GM23338 (cell line): ENCODE measurements around the gene SLC25A30. TPM values are rescaled to one million over a fixed set of nuclear protein-coding genes. Genes with fewer than 3 reads are reported as not detected.

Experiments used
- ATAC-seq: fragments of 200-7000 bp; cut with Tn5 transposase; 3 replicates; pipeline ENCODE4 v1.9.1; 2020
- DNase-seq: peaks from one replicate; pipeline ENCODE4 v3.0.0-alpha.2; 2015; ENCODE audit warnings: low spot score
- H2AFZ ChIP-seq: fragments of 200-600 bp; sonication (generic); 2 replicates; pipeline ENCODE4 v1.8.0; 2016; ENCODE audit warnings: antibody characterized with exemption, mild to moderate bottlenecking, moderate library complexity
- H3F3A ChIP-seq: fragments of 200-600 bp; sonication (generic); replicated peaks from 2 replicates; pipeline ENCODE4 v1.8.0; 2017; ENCODE audit warnings: antibody characterized with exemption, mixed run types, low read depth
- H3K27ac ChIP-seq: fragments of 200-600 bp; sonication (generic); 2 replicates; pipeline ENCODE4 v1.6.1; 2016; ENCODE audit warnings: low read depth
- H3K27me3 ChIP-seq: fragments of 200-600 bp; sonication (generic); 2 replicates; pipeline ENCODE4 v1.8.0; 2016; ENCODE audit warnings: mild to moderate bottlenecking, mixed run types, moderate library complexity; ENCODE audit not compliant: insufficient read depth
- H3K36me3 ChIP-seq: fragments of 200-600 bp; sonication (generic); 2 replicates; pipeline ENCODE4 v1.8.0; 2016; ENCODE audit warnings: mild to moderate bottlenecking; ENCODE audit not compliant: insufficient read depth
- H3K4me1 ChIP-seq: fragments of 200-600 bp; sonication (generic); 2 replicates; pipeline ENCODE4 v1.8.0; 2016; ENCODE audit warnings: mild to moderate bottlenecking, moderate library complexity; ENCODE audit not compliant: insufficient read depth
- H3K4me2 ChIP-seq: fragments of 200-600 bp; sonication (generic); 2 replicates; pipeline ENCODE4 v1.7.1; 2017; ENCODE audit warnings: mixed run types
- H3K4me3 ChIP-seq: fragments of 200-600 bp; sonication (generic); 2 replicates; pipeline ENCODE4 v1.6.1; 2016; ENCODE audit warnings: mixed run types
- H3K79me2 ChIP-seq: fragments of 200-600 bp; sonication (generic); replicated peaks from 2 replicates; pipeline ENCODE4 v1.8.0; 2017; ENCODE audit warnings: mild to moderate bottlenecking; ENCODE audit not compliant: insufficient read depth
- H3K9me2 ChIP-seq: fragments of 200-600 bp; sonication (generic); 2 replicates; pipeline ENCODE4 v1.8.0; 2017; ENCODE audit not compliant: insufficient read depth
- H4K20me1 ChIP-seq: fragments of 200-600 bp; sonication (generic); replicated peaks from 2 replicates; pipeline ENCODE4 v1.8.0; 2017; ENCODE audit warnings: mild to moderate bottlenecking; ENCODE audit not compliant: insufficient read depth
- H3K27ac Mint-ChIP-seq: 2 replicates; pipeline ENCODE4 v1.8.0; 2020; ENCODE audit warnings: inconsistent platforms, mild to moderate bottlenecking, moderate library complexity, mixed read lengths
- H3K27me3 Mint-ChIP-seq: 3 replicates; pipeline ENCODE4 v1.8.0; 2022; ENCODE audit warnings: low read depth, mild to moderate bottlenecking, moderate library complexity, mixed read lengths, inconsistent platforms; ENCODE audit not compliant: insufficient read depth, poor library complexity
- H3K36me3 Mint-ChIP-seq: 3 replicates; pipeline ENCODE4 v1.8.0; 2021; ENCODE audit warnings: low read depth, mild to moderate bottlenecking, inconsistent platforms, moderate library complexity, mixed read lengths
- H3K4me1 Mint-ChIP-seq: 3 replicates; pipeline ENCODE4 v1.8.0; 2020; ENCODE audit warnings: mild to moderate bottlenecking, inconsistent platforms, mixed read lengths
- H3K4me3 Mint-ChIP-seq: 3 replicates; pipeline ENCODE4 v1.8.0; 2021; ENCODE audit warnings: moderate library complexity, mild to moderate bottlenecking, inconsistent platforms, mixed read lengths
- H3K9me3 Mint-ChIP-seq: 3 replicates; pipeline ENCODE4 v1.8.0; 2020; ENCODE audit warnings: moderate library complexity, mild to moderate bottlenecking, inconsistent platforms, mixed read lengths
- CREB1 ChIP-seq: fragments of 250-450 bp; sonication (Bioruptor Pico); IDR thresholded peaks from 2 replicates; pipeline ENCODE4 v1.5.0; 2020; ENCODE audit warnings: low read depth, mild to moderate bottlenecking, moderate library complexity
- EZH2 ChIP-seq: fragments of 200-600 bp; sonication (generic); IDR thresholded peaks from one replicate; pipeline ENCODE4 v1.8.0; 2017; ENCODE audit warnings: antibody characterized with exemption, mild to moderate bottlenecking, low read depth; ENCODE audit not compliant: unreplicated experiment
- EZH2phosphoT487 ChIP-seq: fragments of 200-600 bp; sonication (generic); IDR thresholded peaks from one replicate; pipeline ENCODE4 v1.8.1; 2018; ENCODE audit warnings: antibody characterized with exemption; ENCODE audit not compliant: unreplicated experiment
- JUNB ChIP-seq: IDR thresholded peaks from one replicate; pipeline ENCODE4 v1.6.1; 2016; ENCODE audit warnings: antibody characterized with exemption; ENCODE audit not compliant: unreplicated experiment
- NANOG ChIP-seq: IDR thresholded peaks from 2 replicates; pipeline ENCODE4 v1.6.1; 2016; ENCODE audit warnings: antibody characterized with exemption, borderline replicate concordance
- POLR2AphosphoS5 ChIP-seq: IDR thresholded peaks from 2 replicates; pipeline ENCODE4 v1.6.1; 2016; ENCODE audit warnings: antibody characterized with exemption, low read depth
- ZNF331 ChIP-seq: fragments of 250-450 bp; sonication (Bioruptor Pico); IDR thresholded peaks from 2 replicates; pipeline ENCODE4 v1.5.0; 2020; ENCODE audit warnings: low read depth, mild to moderate bottlenecking, moderate library complexity
- polyA plus RNA-seq: library from polyadenylated mRNA; unstranded; fragments of >200 nt; fragmentation: Nextera tagmentation; extraction: Ambion mirVana; gene quantifications from 2 replicates; pipeline ENCODE4 v1.2.1, GENCODE V29; 2016
- total RNA-seq: library from RNA; depleted of rRNA; stranded (reverse); fragments of >200 nt; shearing (Covaris generic); gene quantifications from 2 replicates; pipeline ENCODE4 v1.2.3, GENCODE V29; 2014
- TF ChIP-seq, protein P1 (sequence below): IDR thresholded peaks from 2 replicates; pipeline ENCODE4 v1.6.1; 2016; ENCODE audit warnings: antibody characterized with exemption
- TF ChIP-seq, protein P2 (sequence below): IDR thresholded peaks from one replicate; pipeline ENCODE4 v1.6.1; 2018; ENCODE audit warnings: antibody characterized with exemption; ENCODE audit not compliant: unreplicated experiment
- TF ChIP-seq, protein P3 (sequence below), 2 experiments: fragments of 200-600 bp in 1 of 2; sonication (generic) in 1 of 2; conservative IDR thresholded peaks; 2 replicates each; pipeline versions ENCODE4 v1.5.1 to v1.6.1; 2016 to 2017; ENCODE audit warnings: antibody characterized with exemption in 2 of 2, low read depth in 2 of 2, mild to moderate bottlenecking in 2 of 2, moderate library complexity in 1 of 2
- TF ChIP-seq, protein P4 (sequence below): fragments of 250-450 bp; sonication (Bioruptor Pico); IDR thresholded peaks from 2 replicates; pipeline ENCODE4 v1.5.0; 2020; ENCODE audit warnings: mild to moderate bottlenecking, moderate library complexity

The SLC25A30 gene
- total and polyA plus RNA-seq, 2 experiments from 2014 or later, result 2.0 to 7.5 TPM

DNA sequence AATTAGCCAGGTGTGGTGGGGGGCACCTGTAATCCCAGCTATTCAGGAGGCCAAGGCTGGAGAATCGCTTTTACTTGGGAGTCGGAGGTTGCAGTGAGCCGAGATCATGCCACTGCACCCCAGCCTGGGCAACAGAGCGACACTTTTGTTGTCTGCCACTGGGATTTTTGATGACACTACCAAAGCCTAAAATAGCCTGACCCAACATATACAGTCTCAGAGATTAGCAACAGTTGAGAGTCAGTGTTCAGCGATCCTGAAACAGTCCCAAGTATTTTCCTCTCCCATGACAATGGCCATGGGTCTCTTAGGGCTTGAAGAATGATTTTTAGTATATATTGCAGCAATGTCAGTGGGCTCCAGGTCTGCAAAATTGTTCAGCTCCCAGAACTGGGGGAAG, 32.9 kb downstream of the SLC25A30 start:
- no peak for DNase-seq
- Histone ChIP-seq H3K9me2 (no peaks in the 10 kb centered on the region), H3K4me3 (no peak overlapping the region), H3K36me3 (no peaks in the 10 kb centered on the region), H4K20me1 (no peaks in the 10 kb centered on the region), H3K27ac (no peak overlapping the region), H3K4me1 (no peaks in the 10 kb centered on the region), H3F3A (no peaks in the 10 kb centered on the region), H3K4me2 (no peak overlapping the region), H2AFZ (no peak overlapping the region), H3K79me2 (no peaks in the 10 kb centered on the region), H3K27me3 (no peaks in the 10 kb centered on the region)
- no peak for ATAC-seq
- Mint-ChIP-seq H3K4me3 (no peak overlapping the region), H3K27me3 (peaks cover 2% of the 10 kb centered on the region), H3K36me3 (peaks cover 5% of the 10 kb centered on the region; the same call in 2 of the 3 replicates), H3K9me3 (no peaks in the 10 kb centered on the region), H3K27ac (no peak overlapping the region), H3K4me1 (no peaks in the 10 kb centered on the region)
- TF ChIP-seq NANOG (no peak), EZH2 (no peak), CREB1 (CRISPR knock-in tag) (no peak), POLR2AphosphoS5 (no peak), EZH2phosphoT487 (no peak), ZNF331 (CRISPR knock-in tag) (no peak), JUNB (no peak)
- TF ChIP-seq, protein P1, sequence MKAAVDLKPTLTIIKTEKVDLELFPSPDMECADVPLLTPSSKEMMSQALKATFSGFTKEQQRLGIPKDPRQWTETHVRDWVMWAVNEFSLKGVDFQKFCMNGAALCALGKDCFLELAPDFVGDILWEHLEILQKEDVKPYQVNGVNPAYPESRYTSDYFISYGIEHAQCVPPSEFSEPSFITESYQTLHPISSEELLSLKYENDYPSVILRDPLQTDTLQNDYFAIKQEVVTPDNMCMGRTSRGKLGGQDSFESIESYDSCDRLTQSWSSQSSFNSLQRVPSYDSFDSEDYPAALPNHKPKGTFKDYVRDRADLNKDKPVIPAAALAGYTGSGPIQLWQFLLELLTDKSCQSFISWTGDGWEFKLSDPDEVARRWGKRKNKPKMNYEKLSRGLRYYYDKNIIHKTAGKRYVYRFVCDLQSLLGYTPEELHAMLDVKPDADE, result no peak
- TF ChIP-seq, protein P2, sequence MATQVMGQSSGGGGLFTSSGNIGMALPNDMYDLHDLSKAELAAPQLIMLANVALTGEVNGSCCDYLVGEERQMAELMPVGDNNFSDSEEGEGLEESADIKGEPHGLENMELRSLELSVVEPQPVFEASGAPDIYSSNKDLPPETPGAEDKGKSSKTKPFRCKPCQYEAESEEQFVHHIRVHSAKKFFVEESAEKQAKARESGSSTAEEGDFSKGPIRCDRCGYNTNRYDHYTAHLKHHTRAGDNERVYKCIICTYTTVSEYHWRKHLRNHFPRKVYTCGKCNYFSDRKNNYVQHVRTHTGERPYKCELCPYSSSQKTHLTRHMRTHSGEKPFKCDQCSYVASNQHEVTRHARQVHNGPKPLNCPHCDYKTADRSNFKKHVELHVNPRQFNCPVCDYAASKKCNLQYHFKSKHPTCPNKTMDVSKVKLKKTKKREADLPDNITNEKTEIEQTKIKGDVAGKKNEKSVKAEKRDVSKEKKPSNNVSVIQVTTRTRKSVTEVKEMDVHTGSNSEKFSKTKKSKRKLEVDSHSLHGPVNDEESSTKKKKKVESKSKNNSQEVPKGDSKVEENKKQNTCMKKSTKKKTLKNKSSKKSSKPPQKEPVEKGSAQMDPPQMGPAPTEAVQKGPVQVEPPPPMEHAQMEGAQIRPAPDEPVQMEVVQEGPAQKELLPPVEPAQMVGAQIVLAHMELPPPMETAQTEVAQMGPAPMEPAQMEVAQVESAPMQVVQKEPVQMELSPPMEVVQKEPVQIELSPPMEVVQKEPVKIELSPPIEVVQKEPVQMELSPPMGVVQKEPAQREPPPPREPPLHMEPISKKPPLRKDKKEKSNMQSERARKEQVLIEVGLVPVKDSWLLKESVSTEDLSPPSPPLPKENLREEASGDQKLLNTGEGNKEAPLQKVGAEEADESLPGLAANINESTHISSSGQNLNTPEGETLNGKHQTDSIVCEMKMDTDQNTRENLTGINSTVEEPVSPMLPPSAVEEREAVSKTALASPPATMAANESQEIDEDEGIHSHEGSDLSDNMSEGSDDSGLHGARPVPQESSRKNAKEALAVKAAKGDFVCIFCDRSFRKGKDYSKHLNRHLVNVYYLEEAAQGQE, result no peak
- TF ChIP-seq, protein P3, sequence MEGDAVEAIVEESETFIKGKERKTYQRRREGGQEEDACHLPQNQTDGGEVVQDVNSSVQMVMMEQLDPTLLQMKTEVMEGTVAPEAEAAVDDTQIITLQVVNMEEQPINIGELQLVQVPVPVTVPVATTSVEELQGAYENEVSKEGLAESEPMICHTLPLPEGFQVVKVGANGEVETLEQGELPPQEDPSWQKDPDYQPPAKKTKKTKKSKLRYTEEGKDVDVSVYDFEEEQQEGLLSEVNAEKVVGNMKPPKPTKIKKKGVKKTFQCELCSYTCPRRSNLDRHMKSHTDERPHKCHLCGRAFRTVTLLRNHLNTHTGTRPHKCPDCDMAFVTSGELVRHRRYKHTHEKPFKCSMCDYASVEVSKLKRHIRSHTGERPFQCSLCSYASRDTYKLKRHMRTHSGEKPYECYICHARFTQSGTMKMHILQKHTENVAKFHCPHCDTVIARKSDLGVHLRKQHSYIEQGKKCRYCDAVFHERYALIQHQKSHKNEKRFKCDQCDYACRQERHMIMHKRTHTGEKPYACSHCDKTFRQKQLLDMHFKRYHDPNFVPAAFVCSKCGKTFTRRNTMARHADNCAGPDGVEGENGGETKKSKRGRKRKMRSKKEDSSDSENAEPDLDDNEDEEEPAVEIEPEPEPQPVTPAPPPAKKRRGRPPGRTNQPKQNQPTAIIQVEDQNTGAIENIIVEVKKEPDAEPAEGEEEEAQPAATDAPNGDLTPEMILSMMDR (conservative IDR thresholded peaks at IDR 0.05; ENCODE audit: low read depth in 2 of 2), result no peak
- TF ChIP-seq, protein P4, sequence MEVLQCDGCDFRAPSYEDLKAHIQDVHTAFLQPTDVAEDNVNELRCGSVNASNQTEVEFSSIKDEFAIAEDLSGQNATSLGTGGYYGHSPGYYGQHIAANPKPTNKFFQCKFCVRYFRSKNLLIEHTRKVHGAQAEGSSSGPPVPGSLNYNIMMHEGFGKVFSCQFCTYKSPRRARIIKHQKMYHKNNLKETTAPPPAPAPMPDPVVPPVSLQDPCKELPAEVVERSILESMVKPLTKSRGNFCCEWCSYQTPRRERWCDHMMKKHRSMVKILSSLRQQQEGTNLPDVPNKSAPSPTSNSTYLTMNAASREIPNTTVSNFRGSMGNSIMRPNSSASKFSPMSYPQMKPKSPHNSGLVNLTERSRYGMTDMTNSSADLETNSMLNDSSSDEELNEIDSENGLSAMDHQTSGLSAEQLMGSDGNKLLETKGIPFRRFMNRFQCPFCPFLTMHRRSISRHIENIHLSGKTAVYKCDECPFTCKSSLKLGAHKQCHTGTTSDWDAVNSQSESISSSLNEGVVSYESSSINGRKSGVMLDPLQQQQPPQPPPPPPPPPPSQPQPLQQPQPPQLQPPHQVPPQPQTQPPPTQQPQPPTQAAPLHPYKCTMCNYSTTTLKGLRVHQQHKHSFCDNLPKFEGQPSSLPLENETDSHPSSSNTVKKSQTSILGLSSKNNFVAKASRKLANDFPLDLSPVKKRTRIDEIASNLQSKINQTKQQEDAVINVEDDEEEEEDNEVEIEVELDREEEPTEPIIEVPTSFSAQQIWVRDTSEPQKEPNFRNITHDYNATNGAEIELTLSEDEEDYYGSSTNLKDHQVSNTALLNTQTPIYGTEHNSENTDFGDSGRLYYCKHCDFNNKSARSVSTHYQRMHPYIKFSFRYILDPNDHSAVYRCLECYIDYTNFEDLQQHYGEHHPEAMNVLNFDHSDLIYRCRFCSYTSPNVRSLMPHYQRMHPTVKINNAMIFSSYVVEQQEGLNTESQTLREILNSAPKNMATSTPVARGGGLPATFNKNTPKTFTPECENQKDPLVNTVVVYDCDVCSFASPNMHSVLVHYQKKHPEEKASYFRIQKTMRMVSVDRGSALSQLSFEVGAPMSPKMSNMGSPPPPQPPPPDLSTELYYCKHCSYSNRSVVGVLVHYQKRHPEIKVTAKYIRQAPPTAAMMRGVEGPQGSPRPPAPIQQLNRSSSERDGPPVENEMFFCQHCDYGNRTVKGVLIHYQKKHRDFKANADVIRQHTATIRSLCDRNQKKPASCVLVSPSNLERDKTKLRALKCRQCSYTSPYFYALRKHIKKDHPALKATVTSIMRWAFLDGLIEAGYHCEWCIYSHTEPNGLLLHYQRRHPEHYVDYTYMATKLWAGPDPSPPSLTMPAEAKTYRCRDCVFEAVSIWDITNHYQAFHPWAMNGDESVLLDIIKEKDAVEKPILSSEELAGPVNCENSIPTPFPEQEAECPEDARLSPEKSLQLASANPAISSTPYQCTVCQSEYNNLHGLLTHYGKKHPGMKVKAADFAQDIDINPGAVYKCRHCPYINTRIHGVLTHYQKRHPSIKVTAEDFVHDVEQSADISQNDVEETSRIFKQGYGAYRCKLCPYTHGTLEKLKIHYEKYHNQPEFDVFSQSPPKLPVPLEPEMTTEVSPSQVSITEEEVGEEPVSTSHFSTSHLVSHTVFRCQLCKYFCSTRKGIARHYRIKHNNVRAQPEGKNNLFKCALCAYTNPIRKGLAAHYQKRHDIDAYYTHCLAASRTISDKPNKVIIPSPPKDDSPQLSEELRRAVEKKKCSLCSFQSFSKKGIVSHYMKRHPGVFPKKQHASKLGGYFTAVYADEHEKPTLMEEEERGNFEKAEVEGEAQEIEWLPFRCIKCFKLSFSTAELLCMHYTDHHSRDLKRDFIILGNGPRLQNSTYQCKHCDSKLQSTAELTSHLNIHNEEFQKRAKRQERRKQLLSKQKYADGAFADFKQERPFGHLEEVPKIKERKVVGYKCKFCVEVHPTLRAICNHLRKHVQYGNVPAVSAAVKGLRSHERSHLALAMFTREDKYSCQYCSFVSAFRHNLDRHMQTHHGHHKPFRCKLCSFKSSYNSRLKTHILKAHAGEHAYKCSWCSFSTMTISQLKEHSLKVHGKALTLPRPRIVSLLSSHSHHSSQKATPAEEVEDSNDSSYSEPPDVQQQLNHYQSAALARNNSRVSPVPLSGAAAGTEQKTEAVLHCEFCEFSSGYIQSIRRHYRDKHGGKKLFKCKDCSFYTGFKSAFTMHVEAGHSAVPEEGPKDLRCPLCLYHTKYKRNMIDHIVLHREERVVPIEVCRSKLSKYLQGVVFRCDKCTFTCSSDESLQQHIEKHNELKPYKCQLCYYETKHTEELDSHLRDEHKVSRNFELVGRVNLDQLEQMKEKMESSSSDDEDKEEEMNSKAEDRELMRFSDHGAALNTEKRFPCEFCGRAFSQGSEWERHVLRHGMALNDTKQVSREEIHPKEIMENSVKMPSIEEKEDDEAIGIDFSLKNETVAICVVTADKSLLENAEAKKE, result no peak
